Right lobe of liver (tissue), 6 donors: ENCODE measurements around the gene PCDH19. TPM values are rescaled to one million over a fixed set of nuclear protein-coding genes. Genes with fewer than 3 reads are reported as not detected.

ENCODE experiments used
- ATAC-seq, 4 donors: fragments of 200-7000 bp; cut with Tn5 transposase; one replicate each; pipeline ENCODE4 v1.9.1; 2020; ENCODE audit warnings: mild to moderate bottlenecking in 4 of 4, moderate library complexity in 4 of 4
- DNase-seq, 3 donors: peaks; one replicate each; pipeline ENCODE4 v3.0.0-alpha.2; 2020
- H3K27ac ChIP-seq, 3 donors: fragments of 200-600 bp; one replicate each; pipeline ENCODE4 v1.8.0; 2022
- H3K27me3 ChIP-seq, 2 donors: fragments of 200-600 bp; one replicate each; pipeline ENCODE4 v1.8.0; 2022
- H3K36me3 ChIP-seq, 4 donors: fragments of 200-600 bp; sonication (generic) in 1 of 4; one replicate each; pipeline versions ENCODE4 v1.5.1 to v1.8.0; 2017 to 2022; ENCODE audit warnings: control low read depth in 1 of 4
- H3K4me1 ChIP-seq, 4 donors: fragments of 200-600 bp; sonication (generic) in 1 of 4; one replicate each; pipeline versions ENCODE4 v1.5.1 to v1.8.0; 2017 to 2022; ENCODE audit warnings: control low read depth in 1 of 4
- H3K4me3 ChIP-seq, 3 donors: fragments of 200-600 bp; one replicate each; pipeline ENCODE4 v1.8.0; 2022
- H3K9me3 ChIP-seq, 4 donors: fragments of 200-600 bp; sonication (generic) in 1 of 4; one replicate each; pipeline versions ENCODE4 v1.5.1 to v1.8.0; 2017 to 2022; ENCODE audit warnings: control low read depth in 1 of 4
- CTCF ChIP-seq, 4 donors: fragments of 200-600 bp in 3 of 4; fragments of 450-650 bp in 1 of 4; IDR thresholded peaks; one replicate each; pipeline versions ENCODE4 v1.5.1 to v1.8.0; 2016 to 2022; ENCODE audit warnings: antibody characterized with exemption in 4 of 4, mild to moderate bottlenecking in 2 of 4
- POLR2A ChIP-seq: fragments of 450-650 bp; IDR thresholded peaks from one replicate; pipeline ENCODE4 v1.6.1; 2017; ENCODE audit warnings: antibody characterized with exemption, mild to moderate bottlenecking
- WGBS: methylation state at CpG from one replicate; pipeline ENCODE4 v1.1.6; 2018; ENCODE audit warnings: low coverage, low lambda C conversion rate; ENCODE audit not compliant: insufficient coverage; ENCODE audit errors: missing lambda C conversion rate; 5-methylcytosine and 5-hydroxymethylcytosine counted together
- intact Hi-C, 2 donors: fragments of 100-400 bp; cut with DNase I; formaldehyde crosslinking; loops; one replicate each; pipeline versions ENCODE4 v1.11.2 to v1.14.1; 2022
- total RNA-seq, 6 experiments: library from RNA; depleted of rRNA in 2 of 6; stranded (reverse); fragments of >200 nt in 2 of 6; fragmentation: NEBNext Ultra II Directional in 3 of 6; extraction: Animal tissue kit (Norgen Biotek cat#: 25700) in 3 of 6; gene quantifications; one replicate each; pipeline versions ENCODE4 v1.1.0 to v1.2.4, GENCODE V29; 2016 to 2023
- donor health status: DM: no; HTN: yes; CAD: no.
- donor health status: DM: no; HTN: no; CAD: no.
- donor health status: DM: no; HTN: no; CAD: no.
- donor health status: DM: no; HTN: yes; CAD: no.
- donor health status: DM: no; HTN: yes; CAD: no.

PCDH19 gene
- total RNA-seq, 6 experiments from 2014 or later = under 0.01 to 0.10 (median 0.06) TPM

GRCh38 chrX:100349391-100349790 is 60.7 kb downstream of the PCDH19 start:
- Histone ChIP-seq H3K4me1 (no peaks in the 10 kb centered on the region), H3K27ac (no peak overlapping the region), H3K4me3 (no peak overlapping the region), H3K36me3 (no peaks in the 10 kb centered on the region), H3K27me3 (no peaks in the 10 kb centered on the region), H3K9me3 (no peaks in the 10 kb centered on the region)
- intact Hi-C loops = no loop called here
- TF ChIP-seq POLR2A (no peak), CTCF (IDR thresholded peaks at IDR 0.05) (no peak)
- DNase-seq = no peak
- ATAC-seq = no peak

GRCh38 chrX:100341142-100341510 is 68.9 kb downstream of the PCDH19 start:
- ATAC-seq = no peak
- WGBS = 42% methylated on average over 4 of the region's 4 CpGs
- intact Hi-C loops = no loop called here
- Histone ChIP-seq H3K4me1 (no peaks in the 10 kb centered on the region), H3K27me3 (no peaks in the 10 kb centered on the region), H3K4me3 (no peak overlapping the region), H3K9me3 (no peaks in the 10 kb centered on the region), H3K36me3 (no peaks in the 10 kb centered on the region), H3K27ac (no peak overlapping the region)
- DNase-seq = no peak
- no peak for TF ChIP-seq POLR2A
- TF ChIP-seq CTCF (IDR thresholded peaks at IDR 0.05) = no peak

- Histone ChIP-seq H3K4me1 (no peaks in the 10 kb centered on the region), H3K27me3 (no peaks in the 10 kb centered on the region), H3K4me3 (no peak overlapping the region), H3K27ac (no peak overlapping the region), H3K9me3 (no peaks in the 10 kb centered on the region), H3K36me3 (no peaks in the 10 kb centered on the region)
- no peak for DNase-seq
- intact Hi-C loops = no loop called here
- TF ChIP-seq POLR2A (no peak), CTCF (IDR thresholded peaks at IDR 0.05) (no peak)
- ATAC-seq = no peak
Measured at GRCh38 chrX:100340491-100341141, 69.5 kb downstream of the PCDH19 start.

- intact Hi-C loops = no loop called here
Measured at GRCh38 chrX:100328351-100328750, 81.7 kb downstream of the PCDH19 start.

More at GRCh38 chrX:100328351-100328750, 81.7 kb downstream of the PCDH19 start:
- Histone ChIP-seq H3K4me3 (no peak overlapping the region), H3K27ac (no peak overlapping the region), H3K4me1 (no peaks in the 10 kb centered on the region), H3K9me3 (no peaks in the 10 kb centered on the region), H3K27me3 (no peaks in the 10 kb centered on the region), H3K36me3 (no peaks in the 10 kb centered on the region)
- no peak for DNase-seq
- ATAC-seq = no peak
- TF ChIP-seq POLR2A = no peak
- TF ChIP-seq CTCF (IDR thresholded peaks at IDR 0.05) = no peak
- 31% methylated on average over 4 of the region's 6 CpGs for WGBS
